PC-9 (cell line): Measurements from ENCODE around the gene TBC1D2. TPM values are rescaled to one million over a fixed set of nuclear protein-coding genes. Genes with fewer than 3 reads are reported as not detected.

Experiments
- BruUV-seq: library from RNA; stranded (reverse); fragments of 400-500 nt; replicated peaks from 2 replicates; lab custom pipeline; 2021; lab: Mats Ljungman, UMichigan
- CTCF ChIA-PET: fragments of 300-600 bp; sonication (Branson Sonifier 250); formaldehyde crosslinking; loops from one replicate; lab custom pipeline; 2022; ENCODE audit warnings: antibody characterized with exemption; lab: Charles Lee
- POLR2A ChIA-PET: fragments of 300-600 bp; sonication (Branson Sonifier 250); formaldehyde crosslinking; loops from one replicate; lab custom pipeline; 2022; ENCODE audit warnings: antibody characterized with exemption; ENCODE audit not compliant: unreplicated experiment; lab: Charles Lee
- DNase-seq, 2 experiments: peaks; one replicate each; pipeline versions ENCODE4 v3.0.0 to v3.0.0-alpha.2; 2015 to 2022; ENCODE audit warnings: mixed read lengths in 1 of 2
- H2AFZ ChIP-seq: fragments of 200-600 bp; sonication (generic); 2 replicates; pipeline ENCODE4 v1.8.1; 2017; ENCODE audit warnings: antibody characterized with exemption
- H3F3A ChIP-seq: fragments of 200-600 bp; sonication (generic); 2 replicates; pipeline ENCODE4 v1.8.1; 2017; ENCODE audit warnings: antibody characterized with exemption, mild to moderate bottlenecking, low read depth; ENCODE audit not compliant: insufficient read depth
- H3K27ac ChIP-seq: fragments of 200-600 bp; sonication (generic); 2 replicates; pipeline ENCODE4 v1.6.1; 2016; ENCODE audit warnings: mixed run types
- H3K27me3 ChIP-seq: fragments of 200-600 bp; sonication (generic); 2 replicates; pipeline ENCODE4 v1.6.1; 2016; ENCODE audit warnings: low read depth, mixed run types; ENCODE audit not compliant: insufficient read depth
- H3K36me3 ChIP-seq: fragments of 200-600 bp; sonication (generic); 2 replicates; pipeline ENCODE4 v1.6.1; 2016; ENCODE audit warnings: low read depth, mixed run types
- H3K4me1 ChIP-seq: fragments of 200-600 bp; sonication (generic); replicated peaks from 2 replicates; pipeline ENCODE4 v1.6.1; 2016; ENCODE audit warnings: mixed run types; ENCODE audit not compliant: insufficient read depth
- H3K4me2 ChIP-seq: fragments of 200-600 bp; sonication (generic); 2 replicates; pipeline ENCODE4 v1.6.1; 2017; ENCODE audit warnings: mixed run types
- H3K4me3 ChIP-seq: fragments of 200-600 bp; sonication (generic); 2 replicates; pipeline ENCODE4 v1.6.1; 2016; ENCODE audit warnings: mixed run types
- H3K79me2 ChIP-seq: fragments of 200-600 bp; sonication (generic); 2 replicates; pipeline ENCODE4 v1.6.1; 2017; ENCODE audit warnings: low read depth, mixed run types
- H3K9me2 ChIP-seq: fragments of 200-600 bp; sonication (generic); 2 replicates; pipeline ENCODE4 v1.8.1; 2017; ENCODE audit warnings: mild to moderate bottlenecking; ENCODE audit not compliant: insufficient read depth
- H3K9me3 ChIP-seq: fragments of 200-600 bp; sonication (generic); 2 replicates; pipeline ENCODE4 v1.8.1; 2016; ENCODE audit warnings: low read depth; ENCODE audit not compliant: insufficient read depth
- H4K20me1 ChIP-seq: fragments of 200-600 bp; sonication (generic); 2 replicates; pipeline ENCODE4 v1.8.1; 2017; ENCODE audit not compliant: insufficient read depth
- CTCF ChIP-seq: fragments of 200-600 bp; sonication (generic); conservative IDR thresholded peaks from 2 replicates; pipeline ENCODE4 v1.6.1; 2017; ENCODE audit warnings: mixed run types, antibody characterized with exemption, mild to moderate bottlenecking, moderate library complexity
- EZH2 ChIP-seq: fragments of 200-600 bp; sonication (generic); IDR thresholded peaks from 2 replicates; pipeline ENCODE4 v1.8.0; 2017; ENCODE audit warnings: antibody characterized with exemption, low read depth
- intact Hi-C: fragments of 100-400 bp; cut with micrococcal nuclease; formaldehyde crosslinking; loops from one replicate; pipeline ENCODE4 v1.10.0; 2022; ENCODE audit not compliant: unreplicated experiment
- total RNA-seq: library from RNA; stranded (reverse); gene quantifications from 2 replicates; pipeline ENCODE4 v1.2.3, GENCODE V29; 2021

The TBC1D2 gene
- total RNA-seq, 1 experiment from 2014 or later = 44.7 TPM

DNA sequence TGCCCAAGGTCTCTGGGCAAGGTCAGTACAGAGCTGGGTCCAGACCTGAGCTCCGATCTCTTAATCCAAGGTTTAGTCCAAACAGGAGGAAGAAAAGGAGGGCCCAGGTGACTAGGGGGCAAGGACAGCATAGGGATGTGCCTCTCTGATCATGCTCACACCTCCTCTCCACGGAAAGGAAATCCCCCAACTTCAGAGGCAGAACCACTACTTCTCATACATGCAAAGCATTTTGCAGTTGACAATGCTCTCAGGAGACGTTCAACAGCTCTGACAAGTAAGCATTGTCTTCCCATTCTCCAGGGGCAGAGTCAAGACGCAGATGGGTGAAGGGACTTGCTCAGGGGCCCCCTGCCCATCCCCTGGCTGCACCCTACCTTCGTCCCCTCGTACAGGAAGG is 54.3 kb downstream of the TBC1D2 start:
- CTCF ChIA-PET = interaction anchor here (0.6 kb wide), 1 partner anchor 127 kb away, joined by 4 read pairs; no protein-coding TSS in a partner anchor
- H3K36me3 ChIP-seq = peaks cover 4% of the 10 kb centered on the region; the same call in 1 of the 2 replicates

GRCh38 chr9:98199388-98200033 is 55.9 kb downstream of the TBC1D2 start:
- no peak for TF ChIP-seq EZH2
- no peak for TF ChIP-seq CTCF
- no peaks in the 10 kb centered on the region for H3K9me2 ChIP-seq
- intact Hi-C loops = loop anchor here (10.0 kb wide), 1 partner anchor 595 kb away; the partner anchor contains the start of gene ANKS6
- no peaks in the 10 kb centered on the region for H3F3A ChIP-seq
- no peaks in the 10 kb centered on the region; the same call in 1 of the 2 replicates for H3K36me3 ChIP-seq
- H3K27ac ChIP-seq = no peak overlapping the region
- H3K79me2 ChIP-seq = no peaks in the 10 kb centered on the region
- no peak overlapping the region for H2AFZ ChIP-seq
- no TSS peak for BruUV-seq
- H3K9me3 ChIP-seq = no peaks in the 10 kb centered on the region
- no peak overlapping the region for H3K4me3 ChIP-seq
- no peaks in the 10 kb centered on the region for H3K4me1 ChIP-seq
- POLR2A ChIA-PET = no interaction called here
- CTCF ChIA-PET = no interaction called here
- H3K27me3 ChIP-seq = no peaks in the 10 kb centered on the region
- no peak overlapping the region for H3K4me2 ChIP-seq
- no peak for DNase-seq
- H4K20me1 ChIP-seq = no peaks in the 10 kb centered on the region

More for the DNA sequence above, 54.3 kb downstream of the TBC1D2 start:
- Histone ChIP-seq H3F3A (no peaks in the 10 kb centered on the region), H3K4me1 (no peaks in the 10 kb centered on the region; the same call in 1 of the 2 replicates), H3K4me3 (no peak overlapping the region), H3K4me2 (no peak overlapping the region), H3K9me2 (no peaks in the 10 kb centered on the region), H2AFZ (no peak overlapping the region), H4K20me1 (no peaks in the 10 kb centered on the region), H3K79me2 (no peaks in the 10 kb centered on the region), H3K27ac (no peak overlapping the region), H3K9me3 (no peaks in the 10 kb centered on the region), H3K27me3 (no peaks in the 10 kb centered on the region)
- DNase-seq = no peak
- intact Hi-C loops = loop anchor here (10.0 kb wide), 1 partner anchor 594 kb away; the partner anchor contains the start of gene ANKS6
- no TSS peak for BruUV-seq
- TF ChIP-seq CTCF = no peak
- no peak for TF ChIP-seq EZH2
- POLR2A ChIA-PET = no interaction called here

GRCh38 chr9:98195671-98196070 is 59.8 kb downstream of the TBC1D2 start:
- Histone ChIP-seq H3K79me2 (no peaks in the 10 kb centered on the region), H3K4me1 (peaks cover 16% of the 10 kb centered on the region), H3F3A (peaks cover 13% of the 10 kb centered on the region; the same call in 1 of the 2 replicates), H3K36me3 (no peaks in the 10 kb centered on the region), H3K27me3 (no peaks in the 10 kb centered on the region), H3K27ac (no peak overlapping the region), H3K4me2 (no peak overlapping the region), H2AFZ (no peak overlapping the region), H3K4me3 (no peak overlapping the region), H3K9me3 (no peaks in the 10 kb centered on the region), H4K20me1 (no peaks in the 10 kb centered on the region), H3K9me2 (no peaks in the 10 kb centered on the region)
- intact Hi-C loops = no loop called here
- TF ChIP-seq EZH2 (no peak), CTCF (no peak)
- no peak for DNase-seq
- no TSS peak for BruUV-seq
- ChIA-PET POLR2A (no interaction called here), CTCF (no interaction called here)
